Hepatocyte (in vitro differentiated cells): ENCODE data around the gene GCNA. TPM values are rescaled to one million over a fixed set of nuclear protein-coding genes. Genes with fewer than 3 reads are reported as not detected.

ENCODE experiments used
- DNase-seq: peaks from one replicate; pipeline ENCODE4 v3.0.0-alpha.2; 2016; ENCODE audit warnings: low spot score
- H2AFZ ChIP-seq: fragments of 200-600 bp; sonication (generic); 2 replicates; pipeline ENCODE4 v1.6.0; 2016; ENCODE audit warnings: antibody characterized with exemption, mild to moderate bottlenecking
- H3K27ac ChIP-seq: fragments of 200-600 bp; sonication (generic); 2 replicates; pipeline ENCODE4 v1.5.1; 2016; ENCODE audit warnings: mild to moderate bottlenecking
- H3K27me3 ChIP-seq: fragments of 200-600 bp; sonication (generic); 2 replicates; pipeline ENCODE4 v1.6.1; 2016
- H3K36me3 ChIP-seq: fragments of 200-600 bp; sonication (generic); replicated peaks from 2 replicates; pipeline ENCODE4 v1.5.1; 2016; ENCODE audit warnings: low read depth; ENCODE audit not compliant: insufficient read depth
- H3K4me1 ChIP-seq: fragments of 200-600 bp; sonication (generic); 2 replicates; pipeline ENCODE4 v1.5.1; 2016; ENCODE audit warnings: mild to moderate bottlenecking, moderate library complexity; ENCODE audit not compliant: insufficient read depth
- H3K4me2 ChIP-seq: fragments of 200-600 bp; sonication (generic); 2 replicates; pipeline ENCODE4 v1.6.0; 2016
- H3K4me3 ChIP-seq: fragments of 200-600 bp; sonication (generic); 2 replicates; pipeline ENCODE4 v1.5.1; 2016; ENCODE audit warnings: mild to moderate bottlenecking
- H3K79me2 ChIP-seq: fragments of 200-600 bp; sonication (generic); 2 replicates; pipeline ENCODE4 v1.6.0; 2017; ENCODE audit warnings: mild to moderate bottlenecking
- H3K9me2 ChIP-seq: fragments of 200-600 bp; sonication (generic); replicated peaks from 2 replicates; pipeline ENCODE4 v1.6.0; 2017; ENCODE audit warnings: mild to moderate bottlenecking; ENCODE audit not compliant: insufficient read depth
- H3K9me3 ChIP-seq: fragments of 200-600 bp; sonication (generic); 2 replicates; pipeline ENCODE4 v1.5.1; 2016; ENCODE audit warnings: low read depth, mild to moderate bottlenecking
- H4K20me1 ChIP-seq: fragments of 200-600 bp; sonication (generic); 2 replicates; pipeline ENCODE4 v1.6.0; 2016; ENCODE audit warnings: mild to moderate bottlenecking; ENCODE audit not compliant: insufficient read depth, poor library complexity, severe bottlenecking
- EZH2 ChIP-seq: fragments of 200-600 bp; sonication (generic); IDR thresholded peaks from 2 replicates; pipeline ENCODE4 v1.6.1; 2016; ENCODE audit warnings: antibody characterized with exemption, mild to moderate bottlenecking, borderline replicate concordance
- EZH2phosphoT487 ChIP-seq: fragments of 200-600 bp; sonication (generic); IDR thresholded peaks from one replicate; pipeline ENCODE4 v1.6.1; 2018; ENCODE audit warnings: antibody characterized with exemption, mild to moderate bottlenecking, low read depth, moderate library complexity; ENCODE audit not compliant: unreplicated experiment, severe bottlenecking
- WGBS: methylation state at CpG from one replicate; pipeline ENCODE4 v1.1.6; 2016; ENCODE audit warnings: low lambda C conversion rate; ENCODE audit errors: missing lambda C conversion rate; 5-methylcytosine and 5-hydroxymethylcytosine counted together
- polyA plus RNA-seq: library from polyadenylated mRNA; unstranded; fragments of >200 nt; fragmentation: Nextera tagmentation; extraction: Ambion mirVana; gene quantifications from 2 replicates; pipeline ENCODE4 v1.2.1, GENCODE V29; 2016
- total RNA-seq: library from RNA; depleted of rRNA; stranded (reverse); fragments of >200 nt; gene quantifications from 2 replicates; pipeline ENCODE4 v1.2.3, GENCODE V29; 2014
- TF ChIP-seq, protein P1 (sequence below): fragments of 200-600 bp; sonication (generic); IDR thresholded peaks from 2 replicates; pipeline ENCODE4 v1.5.1; 2016; ENCODE audit warnings: antibody characterized with exemption, mild to moderate bottlenecking; ENCODE audit not compliant: poor library complexity

Gene GCNA
- total and polyA plus RNA-seq, 2 experiments from 2014 or later = 0.42 to 0.50 TPM

GRCh38 chrX:71543316-71543715 is 34.9 kb upstream of the GCNA start:
- Histone ChIP-seq H3K27me3 (no peaks in the 10 kb centered on the region), H3K4me1 (peaks cover 7% of the 10 kb centered on the region), H2AFZ (no peak overlapping the region), H3K4me3 (no peak overlapping the region), H3K9me3 (no peaks in the 10 kb centered on the region), H3K79me2 (peaks cover 97% of the 10 kb centered on the region), H3K27ac (peak overlapping the region; percentile 23), H3K36me3 (no peaks in the 10 kb centered on the region), H4K20me1 (peaks cover 51% of the 10 kb centered on the region), H3K9me2 (no peaks in the 10 kb centered on the region), H3K4me2 (no peak overlapping the region)
- 80% methylated on average over 2 of the region's 2 CpGs for WGBS
- TF ChIP-seq EZH2phosphoT487 = no peak
- TF ChIP-seq, protein P1, sequence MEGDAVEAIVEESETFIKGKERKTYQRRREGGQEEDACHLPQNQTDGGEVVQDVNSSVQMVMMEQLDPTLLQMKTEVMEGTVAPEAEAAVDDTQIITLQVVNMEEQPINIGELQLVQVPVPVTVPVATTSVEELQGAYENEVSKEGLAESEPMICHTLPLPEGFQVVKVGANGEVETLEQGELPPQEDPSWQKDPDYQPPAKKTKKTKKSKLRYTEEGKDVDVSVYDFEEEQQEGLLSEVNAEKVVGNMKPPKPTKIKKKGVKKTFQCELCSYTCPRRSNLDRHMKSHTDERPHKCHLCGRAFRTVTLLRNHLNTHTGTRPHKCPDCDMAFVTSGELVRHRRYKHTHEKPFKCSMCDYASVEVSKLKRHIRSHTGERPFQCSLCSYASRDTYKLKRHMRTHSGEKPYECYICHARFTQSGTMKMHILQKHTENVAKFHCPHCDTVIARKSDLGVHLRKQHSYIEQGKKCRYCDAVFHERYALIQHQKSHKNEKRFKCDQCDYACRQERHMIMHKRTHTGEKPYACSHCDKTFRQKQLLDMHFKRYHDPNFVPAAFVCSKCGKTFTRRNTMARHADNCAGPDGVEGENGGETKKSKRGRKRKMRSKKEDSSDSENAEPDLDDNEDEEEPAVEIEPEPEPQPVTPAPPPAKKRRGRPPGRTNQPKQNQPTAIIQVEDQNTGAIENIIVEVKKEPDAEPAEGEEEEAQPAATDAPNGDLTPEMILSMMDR = no peak
- TF ChIP-seq EZH2 = no peak
- DNase-seq = peak; percentile 25

DNA sequence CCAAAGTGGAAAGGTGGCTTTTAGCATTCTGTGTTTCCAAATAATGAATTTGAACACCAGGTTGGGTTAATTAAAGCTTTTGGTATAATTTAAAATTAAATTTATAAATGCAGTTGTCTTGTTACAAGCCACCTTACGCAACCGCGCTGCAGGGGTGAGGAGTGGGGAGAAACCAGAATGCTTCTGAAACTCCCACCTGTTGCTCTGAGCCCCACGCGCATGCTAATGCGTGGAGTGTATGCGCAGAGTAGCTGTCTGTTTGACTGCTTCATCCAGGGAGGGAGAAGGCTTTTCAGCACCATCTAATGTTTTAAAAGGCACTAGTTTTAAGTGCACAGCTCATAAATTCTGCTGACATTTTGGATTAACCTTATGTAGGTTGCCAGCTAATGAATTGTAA is 32.9 kb upstream of the GCNA start:
- Histone ChIP-seq H3K9me2 (no peaks in the 10 kb centered on the region), H3K36me3 (no peaks in the 10 kb centered on the region), H3K4me3 (no peak overlapping the region), H3K4me2 (no peak overlapping the region), H3K9me3 (no peaks in the 10 kb centered on the region), H3K4me1 (peaks cover 7% of the 10 kb centered on the region), H3K27me3 (no peaks in the 10 kb centered on the region), H4K20me1 (peaks cover 42% of the 10 kb centered on the region), H2AFZ (no peak overlapping the region), H3K27ac (no peak overlapping the region), H3K79me2 (peaks cover 87% of the 10 kb centered on the region)
- WGBS = 89% methylated on average over 7 of the region's 7 CpGs
- TF ChIP-seq EZH2 = no peak
- TF ChIP-seq, protein P1 = no peak
- TF ChIP-seq EZH2phosphoT487 = no peak
- DNase-seq = no peak

GRCh38 chrX:71546879-71547278 is 31.4 kb upstream of the GCNA start:
- H3K27me3 ChIP-seq = no peaks in the 10 kb centered on the region
- no peaks in the 10 kb centered on the region for H3K9me2 ChIP-seq
- TF ChIP-seq EZH2phosphoT487 (no peak), EZH2 (no peak)
- TF ChIP-seq, protein P1 = no peak
- no peaks in the 10 kb centered on the region for H3K4me1 ChIP-seq
- no peak overlapping the region for H3K4me3 ChIP-seq
- WGBS = 92% methylated on average over 13 of the region's 13 CpGs
- peaks cover 36% of the 10 kb centered on the region for H4K20me1 ChIP-seq
- no peak overlapping the region for H2AFZ ChIP-seq
- no peak overlapping the region for H3K27ac ChIP-seq
- no peak overlapping the region for H3K4me2 ChIP-seq
- H3K36me3 ChIP-seq = no peaks in the 10 kb centered on the region
- DNase-seq = no peak
- H3K9me3 ChIP-seq = no peaks in the 10 kb centered on the region
- H3K79me2 ChIP-seq = peaks cover 72% of the 10 kb centered on the region

- no peaks in the 10 kb centered on the region for H3K4me1 ChIP-seq
- H2AFZ ChIP-seq = no peak overlapping the region
- 78% methylated on average over 7 of the region's 7 CpGs for WGBS
- H3K9me3 ChIP-seq = no peaks in the 10 kb centered on the region
- no peaks in the 10 kb centered on the region for H3K27me3 ChIP-seq
- no peak overlapping the region for H3K27ac ChIP-seq
- no peak overlapping the region for H3K4me2 ChIP-seq
- H3K36me3 ChIP-seq = no peaks in the 10 kb centered on the region
- TF ChIP-seq, protein P1 = no peak
- TF ChIP-seq EZH2 = no peak
- no peak for TF ChIP-seq EZH2phosphoT487
- H3K79me2 ChIP-seq = peaks cover 67% of the 10 kb centered on the region
- DNase-seq = no peak
- no peaks in the 10 kb centered on the region for H3K9me2 ChIP-seq
- H3K4me3 ChIP-seq = no peak overlapping the region
- H4K20me1 ChIP-seq = peaks cover 32% of the 10 kb centered on the region
These were observed 30.9 kb upstream of the GCNA start for GRCh38 chrX:71547339-71547738.
